Measurements from ENCODE around the gene ATF6B.

ATF6B gene

GRCh38 chr6:32129297-32130088, 1.4 kb upstream of the ATF6B start:
- DNase-seq = peak; percentile 41

- DNase-seq = no peak
Observed at GRCh38 chr6:32128751-32129296, 778 bp upstream of the ATF6B start.

GRCh38 chr6:32127409-32127716, 683 bp downstream of the ATF6B start:
- DNase-seq = no peak

- no peak for DNase-seq
Observed at GRCh38 chr6:32126880-32127279, 1.2 kb downstream of the ATF6B start.

- no peak for DNase-seq
Observed at GRCh38 chr6:32123681-32124080, 4.4 kb downstream of the ATF6B start.

GRCh38 chr6:32120573-32121059, 7.4 kb downstream of the ATF6B start:
- no peak for DNase-seq

GRCh38 chr6:32118782-32119628, 9.0 kb downstream of the ATF6B start:
- DNase-seq = peak; percentile 92

- DNase-seq = no peak
Observed at GRCh38 chr6:32117461-32117860, 10.6 kb downstream of the ATF6B start.

GRCh38 chr6:32116674-32117073, 11.4 kb downstream of the ATF6B start:
- peak; percentile 28 for DNase-seq

- no peak for DNase-seq
Observed at GRCh38 chr6:32115623-32116022, 12.4 kb downstream of the ATF6B start.

- no peak for DNase-seq
Observed at GRCh38 chr6:32114796-32115195, 13.2 kb downstream of the ATF6B start.

GRCh38 chr6:32113386-32114352, 14.4 kb downstream of the ATF6B start:
- peak; percentile 77 for DNase-seq

- DNase-seq = no peak
Observed at GRCh38 chr6:32112431-32112980, 15.5 kb downstream of the ATF6B start.

GRCh38 chr6:32111424-32112066, 16.5 kb downstream of the ATF6B start:
- DNase-seq = no peak

GRCh38 chr6:32110632-32111031, 17.4 kb downstream of the ATF6B start:
- DNase-seq = peak; percentile 39

- DNase-seq = no peak
Observed at GRCh38 chr6:32109765-32110160, 18.3 kb downstream of the ATF6B start.

GRCh38 chr6:32109114-32109764, 18.8 kb downstream of the ATF6B start, which contains the start of gene TNXB:
Gene TNXB (minus strand): TSS chr6:32109338. CDS start chr6:32098198, 11,140 bp downstream.
- DNase-seq = peak; percentile 45

GRCh38 chr6:32108727-32109113, 19.3 kb downstream of the ATF6B start:
- no peak for DNase-seq

GRCh38 chr6:32108094-32108627, 19.9 kb downstream of the ATF6B start:
- no peak for DNase-seq

GRCh38 chr6:32107406-32107805, 20.6 kb downstream of the ATF6B start:
- DNase-seq = no peak

- no peak for DNase-seq
Observed at GRCh38 chr6:32105433-32105832, 22.6 kb downstream of the ATF6B start.
